Activated naive CD4-positive, alpha-beta T cell treated with anti-CD3 and anti-CD28 coated beads, Interleukin-2, amount 50 U/mL, for 24 hours (primary cell): Measurements from ENCODE around the gene GPR39.

Experiments used
- H3K27ac Mint-ChIP-seq: one replicate; pipeline ENCODE4 v1.8.0; 2021; ENCODE audit warnings: mild to moderate bottlenecking, mixed read lengths
- H3K27me3 Mint-ChIP-seq: one replicate; pipeline ENCODE4 v1.8.0; 2021; ENCODE audit warnings: mixed read lengths
- H3K36me3 Mint-ChIP-seq: one replicate; pipeline ENCODE4 v1.8.0; 2021; ENCODE audit warnings: mixed read lengths
- H3K4me1 Mint-ChIP-seq: one replicate; pipeline ENCODE4 v1.8.0; 2021; ENCODE audit warnings: mixed read lengths
- H3K4me3 Mint-ChIP-seq: one replicate; pipeline ENCODE4 v1.8.0; 2021; ENCODE audit warnings: mild to moderate bottlenecking, mixed read lengths
- H3K9me3 Mint-ChIP-seq: one replicate; pipeline ENCODE4 v1.8.0; 2021; ENCODE audit warnings: mixed read lengths

Gene GPR39

GRCh38 chr2:132424526-132425121 is 8.0 kb downstream of the GPR39 start:
- H3K27ac Mint-ChIP-seq = no peak overlapping the region
- H3K9me3 Mint-ChIP-seq = peaks cover 4% of the 10 kb centered on the region
- no peaks in the 10 kb centered on the region for H3K27me3 Mint-ChIP-seq
- no peak overlapping the region for H3K4me3 Mint-ChIP-seq
- H3K36me3 Mint-ChIP-seq = no peaks in the 10 kb centered on the region
- H3K4me1 Mint-ChIP-seq = no peaks in the 10 kb centered on the region

GRCh38 chr2:132426033-132426432 is 9.4 kb downstream of the GPR39 start:
- no peak overlapping the region for H3K4me3 Mint-ChIP-seq
- H3K27ac Mint-ChIP-seq = no peak overlapping the region
- no peaks in the 10 kb centered on the region for H3K36me3 Mint-ChIP-seq
- H3K27me3 Mint-ChIP-seq = peaks cover 2% of the 10 kb centered on the region
- peaks cover 4% of the 10 kb centered on the region for H3K9me3 Mint-ChIP-seq
- no peaks in the 10 kb centered on the region for H3K4me1 Mint-ChIP-seq

- Mint-ChIP-seq H3K9me3 (peaks cover under 1% of the 10 kb centered on the region), H3K4me1 (no peaks in the 10 kb centered on the region), H3K27me3 (peaks cover 2% of the 10 kb centered on the region), H3K36me3 (no peaks in the 10 kb centered on the region), H3K4me3 (no peak overlapping the region), H3K27ac (no peak overlapping the region)
Observed at GRCh38 chr2:132426656-132427055, 10.1 kb downstream of the GPR39 start.

- no peaks in the 10 kb centered on the region for H3K4me1 Mint-ChIP-seq
- no peak overlapping the region for H3K27ac Mint-ChIP-seq
- H3K27me3 Mint-ChIP-seq = peaks cover 2% of the 10 kb centered on the region
- no peaks in the 10 kb centered on the region for H3K36me3 Mint-ChIP-seq
- no peak overlapping the region for H3K4me3 Mint-ChIP-seq
- H3K9me3 Mint-ChIP-seq = no peaks in the 10 kb centered on the region
Observed at GRCh38 chr2:132429351-132429750, 12.7 kb downstream of the GPR39 start.

- H3K27me3 Mint-ChIP-seq = peaks cover 2% of the 10 kb centered on the region
- H3K36me3 Mint-ChIP-seq = no peaks in the 10 kb centered on the region
- no peak overlapping the region for H3K27ac Mint-ChIP-seq
- no peaks in the 10 kb centered on the region for H3K9me3 Mint-ChIP-seq
- H3K4me3 Mint-ChIP-seq = no peak overlapping the region
- H3K4me1 Mint-ChIP-seq = no peaks in the 10 kb centered on the region
Observed at GRCh38 chr2:132429941-132430573, 13.5 kb downstream of the GPR39 start.

GRCh38 chr2:132430895-132431294 is 14.3 kb downstream of the GPR39 start:
- H3K9me3 Mint-ChIP-seq = no peaks in the 10 kb centered on the region
- H3K4me3 Mint-ChIP-seq = no peak overlapping the region
- H3K36me3 Mint-ChIP-seq = no peaks in the 10 kb centered on the region
- no peaks in the 10 kb centered on the region for H3K4me1 Mint-ChIP-seq
- H3K27me3 Mint-ChIP-seq = peaks cover 2% of the 10 kb centered on the region
- H3K27ac Mint-ChIP-seq = no peak overlapping the region

- Mint-ChIP-seq H3K9me3 (no peaks in the 10 kb centered on the region), H3K36me3 (no peaks in the 10 kb centered on the region), H3K4me1 (no peaks in the 10 kb centered on the region), H3K4me3 (no peak overlapping the region), H3K27ac (no peak overlapping the region), H3K27me3 (no peaks in the 10 kb centered on the region)
Observed at GRCh38 chr2:132437852-132438669, 21.5 kb downstream of the GPR39 start.

GRCh38 chr2:132438691-132439090 is 22.1 kb downstream of the GPR39 start:
- Mint-ChIP-seq H3K4me1 (no peaks in the 10 kb centered on the region), H3K27me3 (no peaks in the 10 kb centered on the region), H3K4me3 (no peak overlapping the region), H3K36me3 (no peaks in the 10 kb centered on the region), H3K9me3 (no peaks in the 10 kb centered on the region), H3K27ac (no peak overlapping the region)

GRCh38 chr2:132439703-132440398 is 23.2 kb downstream of the GPR39 start:
- H3K9me3 Mint-ChIP-seq = no peaks in the 10 kb centered on the region
- no peak overlapping the region for H3K4me3 Mint-ChIP-seq
- H3K36me3 Mint-ChIP-seq = no peaks in the 10 kb centered on the region
- no peaks in the 10 kb centered on the region for H3K4me1 Mint-ChIP-seq
- H3K27me3 Mint-ChIP-seq = no peaks in the 10 kb centered on the region
- no peak overlapping the region for H3K27ac Mint-ChIP-seq

- Mint-ChIP-seq H3K4me3 (no peak overlapping the region), H3K27ac (no peak overlapping the region), H3K9me3 (no peaks in the 10 kb centered on the region), H3K36me3 (no peaks in the 10 kb centered on the region), H3K4me1 (no peaks in the 10 kb centered on the region), H3K27me3 (no peaks in the 10 kb centered on the region)
Observed at GRCh38 chr2:132441051-132441450, 24.4 kb downstream of the GPR39 start.

GRCh38 chr2:132442278-132442677 is 25.7 kb downstream of the GPR39 start:
- H3K36me3 Mint-ChIP-seq = no peaks in the 10 kb centered on the region
- H3K27me3 Mint-ChIP-seq = no peaks in the 10 kb centered on the region
- H3K27ac Mint-ChIP-seq = no peak overlapping the region
- H3K4me1 Mint-ChIP-seq = no peaks in the 10 kb centered on the region
- no peaks in the 10 kb centered on the region for H3K9me3 Mint-ChIP-seq
- no peak overlapping the region for H3K4me3 Mint-ChIP-seq

- H3K27ac Mint-ChIP-seq = no peak overlapping the region
- H3K9me3 Mint-ChIP-seq = no peaks in the 10 kb centered on the region
Observed at GRCh38 chr2:132443106-132443505, 26.5 kb downstream of the GPR39 start.

GRCh38 chr2:132446444-132446843 is 29.8 kb downstream of the GPR39 start:
- Mint-ChIP-seq H3K27ac (no peak overlapping the region), H3K4me3 (no peak overlapping the region), H3K27me3 (no peaks in the 10 kb centered on the region), H3K9me3 (no peaks in the 10 kb centered on the region), H3K36me3 (no peaks in the 10 kb centered on the region), H3K4me1 (no peaks in the 10 kb centered on the region)

More at GRCh38 chr2:132443106-132443505, 26.5 kb downstream of the GPR39 start:
- Mint-ChIP-seq H3K4me1 (no peaks in the 10 kb centered on the region), H3K4me3 (no peak overlapping the region), H3K36me3 (no peaks in the 10 kb centered on the region), H3K27me3 (no peaks in the 10 kb centered on the region)

GRCh38 chr2:132448331-132448730 is 31.7 kb downstream of the GPR39 start:
- Mint-ChIP-seq H3K27ac (no peak overlapping the region), H3K36me3 (no peaks in the 10 kb centered on the region), H3K4me3 (no peak overlapping the region), H3K9me3 (peaks cover 8% of the 10 kb centered on the region), H3K4me1 (no peaks in the 10 kb centered on the region), H3K27me3 (no peaks in the 10 kb centered on the region)

GRCh38 chr2:132448771-132449170 is 32.2 kb downstream of the GPR39 start:
- Mint-ChIP-seq H3K27me3 (no peaks in the 10 kb centered on the region), H3K27ac (no peak overlapping the region), H3K4me3 (no peak overlapping the region), H3K4me1 (no peaks in the 10 kb centered on the region), H3K9me3 (peaks cover 8% of the 10 kb centered on the region), H3K36me3 (no peaks in the 10 kb centered on the region)

GRCh38 chr2:132449868-132450267 is 33.3 kb downstream of the GPR39 start:
- Mint-ChIP-seq H3K9me3 (peaks cover 8% of the 10 kb centered on the region), H3K27ac (no peak overlapping the region), H3K4me3 (no peak overlapping the region), H3K36me3 (no peaks in the 10 kb centered on the region), H3K27me3 (no peaks in the 10 kb centered on the region), H3K4me1 (no peaks in the 10 kb centered on the region)
